Colon (tissue), 2 donors: Measurements from ENCODE around the gene RCVRN.

Experiments
- FAIRE-seq: peaks from 2 replicates; lab custom pipeline; 2012; peaks lifted over from hg19 to GRCh38; lab: Jason Lieb, UNC
- donor health status: control.
- donor health status: control.

RCVRN gene

GRCh38 chr17:9850151-9850550 lies 54.9 kb downstream of the RCVRN start:
- FAIRE-seq = no peak
